Activated naive CD8-positive, alpha-beta T cell treated with anti-CD3 and anti-CD28 coated beads, Interleukin-2, amount 10 ng/mL, durations not matched to agents 7 days and 5 days (primary cell): Measurements from ENCODE around the gene TREML1. TPM values are rescaled to one million over a fixed set of nuclear protein-coding genes. Genes with fewer than 3 reads are reported as not detected.
A peak's percentile ranks its signal among the peaks of the same experiment; 100 is the strongest.

Experiments
- ATAC-seq: fragments of 150-1000 bp; cut with Tn5 transposase; one replicate; pipeline ENCODE4 v1.10.0; 2021; ENCODE audit warnings: low read depth, moderate library complexity
- POLR2A ChIA-PET: fragments of 350-600 bp; sonication (Branson Sonifier 250); formaldehyde crosslinking; loops from one replicate; lab custom pipeline; 2021; ENCODE audit warnings: antibody characterized with exemption; lab: Charles Lee
- DNase-seq: peaks from one replicate; pipeline ENCODE4 v3.0.0; 2021
- H3K27ac Mint-ChIP-seq: one replicate; pipeline ENCODE4 v1.8.0; 2022; ENCODE audit warnings: mild to moderate bottlenecking, mixed read lengths
- H3K27me3 Mint-ChIP-seq: one replicate; pipeline ENCODE4 v1.8.0; 2022; ENCODE audit warnings: mild to moderate bottlenecking, moderate library complexity, mixed read lengths
- H3K36me3 Mint-ChIP-seq: one replicate; pipeline ENCODE4 v1.8.0; 2021; ENCODE audit warnings: mild to moderate bottlenecking, mixed read lengths
- H3K4me1 Mint-ChIP-seq: one replicate; pipeline ENCODE4 v1.8.0; 2021; ENCODE audit warnings: mixed read lengths
- H3K4me3 Mint-ChIP-seq: one replicate; pipeline ENCODE4 v1.8.0; 2022; ENCODE audit warnings: mild to moderate bottlenecking, moderate library complexity, mixed read lengths
- H3K9me3 Mint-ChIP-seq: one replicate; pipeline ENCODE4 v1.8.0; 2021; ENCODE audit warnings: mixed read lengths
- total RNA-seq, 2 experiments: library from RNA; stranded (reverse); gene quantifications; one replicate each; pipeline ENCODE4 v1.2.3, GENCODE V29; 2021

The TREML1 gene
- total RNA-seq, 2 experiments from 2014 or later: not detected

GRCh38 chr6:41111017-41111416 lies 43.1 kb downstream of the TREML1 start:
- POLR2A ChIA-PET: no interaction called here
- Mint-ChIP-seq H3K4me1 (no peaks in the 10 kb centered on the region), H3K9me3 (no peaks in the 10 kb centered on the region), H3K27me3 (no peaks in the 10 kb centered on the region), H3K4me3 (no peak overlapping the region), H3K27ac (no peak overlapping the region), H3K36me3 (peaks cover 2% of the 10 kb centered on the region)
- DNase-seq (no peak), ATAC-seq (no peak)

DNA sequence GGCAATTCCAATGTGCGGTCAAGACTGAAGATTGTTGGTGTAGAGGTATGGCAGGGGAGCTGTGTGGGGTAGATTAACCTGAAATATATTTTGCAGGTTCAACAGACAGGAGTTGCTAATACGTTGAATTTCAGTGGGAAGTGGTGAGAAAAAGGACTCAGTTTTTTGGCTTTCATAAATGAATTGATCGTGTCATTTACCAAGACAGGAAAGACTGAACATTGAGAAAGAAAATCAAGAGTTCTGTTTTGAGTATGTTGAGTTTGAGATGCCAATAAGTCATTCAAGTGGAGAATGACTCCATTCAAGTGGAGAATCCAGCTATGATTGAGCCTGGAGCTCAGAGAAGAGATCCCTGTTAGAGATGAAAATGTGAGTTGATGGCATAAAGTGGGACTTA lies 50.3 kb downstream of the TREML1 start:
- no peak for ATAC-seq

GRCh38 chr6:41100871-41101287 lies 53.3 kb downstream of the TREML1 start:
- H3K27me3 Mint-ChIP-seq: no peaks in the 10 kb centered on the region
- DNase-seq (peak; percentile 57), ATAC-seq (peak; percentile 90)
- H3K27ac Mint-ChIP-seq: peak overlapping the region; percentile 15
- peaks cover 26% of the 10 kb centered on the region for H3K36me3 Mint-ChIP-seq
- H3K4me3 Mint-ChIP-seq: peak overlapping the region; percentile 43
- H3K9me3 Mint-ChIP-seq: no peaks in the 10 kb centered on the region
- POLR2A ChIA-PET: no interaction called here
- peaks cover 6% of the 10 kb centered on the region for H3K4me1 Mint-ChIP-seq

More for the DNA sequence above, 50.3 kb downstream of the TREML1 start:
- POLR2A ChIA-PET: interaction anchor here (0.7 kb wide), 1 partner anchor 113 kb away, joined by 4 read pairs; no protein-coding TSS in a partner anchor
- H3K4me1 Mint-ChIP-seq: peaks cover 4% of the 10 kb centered on the region
- no peak overlapping the region for H3K27ac Mint-ChIP-seq
- H3K27me3 Mint-ChIP-seq: no peaks in the 10 kb centered on the region
- H3K36me3 Mint-ChIP-seq: peaks cover 11% of the 10 kb centered on the region
- no peak overlapping the region for H3K4me3 Mint-ChIP-seq
- DNase-seq: no peak
- H3K9me3 Mint-ChIP-seq: no peaks in the 10 kb centered on the region

Other genes starting within 250 kb of the TREML1 start
- 1 to 10 TPM; 3.0 to 4.2 TPM for gene UNC5CL, start 115.1 kb downstream of the TREML1 start, total RNA-seq
- not detected for gene TSPO2, start 111.9 kb downstream of the TREML1 start, total RNA-seq
- gene APOBEC2, start 101.1 kb downstream of the TREML1 start, total RNA-seq: not detected
- 10 to 100 TPM; 38.9 to 40.8 TPM for gene OARD1, start 82.0 kb downstream of the TREML1 start, total RNA-seq
- gene NFYA, start 81.4 kb downstream of the TREML1 start, total RNA-seq: 10 to 100 TPM; 44.4 to 47.7 TPM
- gene TREM2, start 8.8 kb upstream of the TREML1 start, total RNA-seq: 1 to 10 TPM; 1.9 to 2.8 TPM
- gene TREML2, start 46.8 kb upstream of the TREML1 start, total RNA-seq: 10 to 100 TPM; 13.5 to 14.9 TPM
- gene TREML4, start 74.0 kb upstream of the TREML1 start, total RNA-seq: not detected
- gene TREM1, start 132.3 kb upstream of the TREML1 start, total RNA-seq: not detected
- under 1 TPM; 0.82 to 1.00 TPM for gene NCR2, start 181.3 kb upstream of the TREML1 start, total RNA-seq